Loucy (cell line): ENCODE results near the gene GALR2.

ENCODE experiments used
- H2AFZ ChIP-seq: fragments of 200-600 bp; sonication (generic); 2 replicates; pipeline ENCODE4 v1.6.0; 2016; ENCODE audit warnings: antibody characterized with exemption, mild to moderate bottlenecking, low read length, moderate library complexity
- H3F3A ChIP-seq: fragments of 200-600 bp; 2 replicates; pipeline ENCODE4 v1.6.0; 2016; ENCODE audit warnings: antibody characterized with exemption, low read depth, mild to moderate bottlenecking
- H3K27me3 ChIP-seq: fragments of 200-600 bp; sonication (generic); 2 replicates; pipeline ENCODE4 v1.6.1; 2014; ENCODE audit warnings: low read length, mild to moderate bottlenecking; ENCODE audit not compliant: insufficient read depth, poor library complexity, severe bottlenecking
- H3K36me3 ChIP-seq: fragments of 200-600 bp; sonication (generic); 2 replicates; pipeline ENCODE4 v1.6.1; 2016; ENCODE audit warnings: low read length; ENCODE audit not compliant: insufficient read depth
- H3K4me1 ChIP-seq: fragments of 200-600 bp; sonication (generic); 2 replicates; pipeline ENCODE4 v1.5.1; 2014; ENCODE audit warnings: low read length, mild to moderate bottlenecking; ENCODE audit not compliant: insufficient read depth, poor library complexity, severe bottlenecking
- H3K4me2 ChIP-seq: fragments of 200-600 bp; sonication (generic); 2 replicates; pipeline ENCODE4 v1.6.0; 2014; ENCODE audit warnings: antibody characterized with exemption, low read length, low read depth, mild to moderate bottlenecking; ENCODE audit not compliant: poor library complexity, severe bottlenecking
- H3K4me3 ChIP-seq: fragments of 200-600 bp; sonication (generic); 2 replicates; pipeline ENCODE4 v1.5.1; 2014; ENCODE audit warnings: low read length, mild to moderate bottlenecking, mixed read lengths; ENCODE audit not compliant: poor library complexity, severe bottlenecking
- H3K79me2 ChIP-seq: fragments of 200-600 bp; sonication (generic); 2 replicates; pipeline ENCODE4 v1.6.1; 2014; ENCODE audit warnings: low read length; ENCODE audit not compliant: insufficient read depth
- H3K9ac ChIP-seq: fragments of 200-600 bp; sonication (generic); 2 replicates; pipeline ENCODE4 v1.6.0; 2014; ENCODE audit warnings: mild to moderate bottlenecking, low read depth, low read length, moderate library complexity; ENCODE audit not compliant: poor library complexity, severe bottlenecking
- H3K9me2 ChIP-seq: fragments of 200-600 bp; sonication (generic); replicated peaks from 2 replicates; pipeline ENCODE4 v1.6.1; 2016; ENCODE audit warnings: low read depth, low read length, mixed read lengths
- H3K9me3 ChIP-seq: fragments of 200-600 bp; sonication (generic); 2 replicates; pipeline ENCODE4 v1.6.1; 2014; ENCODE audit warnings: mild to moderate bottlenecking, antibody characterized with exemption, low read length, low read depth; ENCODE audit not compliant: insufficient read depth
- H4K20me1 ChIP-seq: fragments of 200-600 bp; sonication (generic); 2 replicates; pipeline ENCODE4 v1.6.0; 2014; ENCODE audit warnings: antibody characterized with exemption, low read length, mild to moderate bottlenecking; ENCODE audit not compliant: insufficient read depth, poor library complexity, severe bottlenecking
- CTCF ChIP-seq: fragments of 200-600 bp; sonication (generic); conservative IDR thresholded peaks from 2 replicates; pipeline ENCODE4 v1.5.1; 2014; ENCODE audit warnings: mild to moderate bottlenecking, antibody characterized with exemption, low read length
- EZH2phosphoT487 ChIP-seq: fragments of 200-600 bp; IDR thresholded peaks from 2 replicates; pipeline ENCODE4 v1.6.1; 2018; ENCODE audit warnings: antibody characterized with exemption, mild to moderate bottlenecking, moderate library complexity, borderline replicate concordance

Gene GALR2

DNA sequence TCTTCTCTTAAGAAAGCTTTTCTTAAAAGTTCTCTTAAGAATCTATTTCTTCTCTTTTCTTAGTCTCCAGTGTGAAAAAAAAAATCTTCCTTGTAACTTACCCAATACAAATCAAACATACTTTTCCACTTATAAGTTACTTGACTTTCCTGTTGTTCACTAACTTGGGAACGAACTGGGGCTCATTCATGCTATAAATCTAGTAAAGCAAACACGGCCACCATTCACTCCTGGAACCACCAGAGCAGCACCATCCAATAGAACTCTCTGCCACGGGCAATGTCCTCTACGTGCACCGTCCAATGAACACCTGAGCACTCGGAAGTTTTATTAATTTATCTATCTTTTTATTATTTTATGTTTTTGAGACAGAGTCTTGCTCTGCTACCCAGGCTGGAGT, 23.0 kb upstream of the GALR2 start:
- no peak overlapping the region for H2AFZ ChIP-seq
- H3K9me2 ChIP-seq = no peaks in the 10 kb centered on the region
- H3K36me3 ChIP-seq = peaks cover 52% of the 10 kb centered on the region; the same call in 1 of the 2 replicates
- H3K27me3 ChIP-seq = no peaks in the 10 kb centered on the region
- H4K20me1 ChIP-seq = no peaks in the 10 kb centered on the region
- H3K9ac ChIP-seq = no peak overlapping the region
- no peaks in the 10 kb centered on the region for H3F3A ChIP-seq
- TF ChIP-seq EZH2phosphoT487 (no peak), CTCF (no peak)
- 0 out of 2 replicates have a peak, but pooled peaks cover 6% of the 10 kb centered on the region for H3K79me2 ChIP-seq
- no peak overlapping the region for H3K4me2 ChIP-seq
- no peaks in the 10 kb centered on the region for H3K9me3 ChIP-seq
- no peak overlapping the region for H3K4me3 ChIP-seq
- H3K4me1 ChIP-seq = no peaks in the 10 kb centered on the region

GRCh38 chr17:76053246-76054111, 21.1 kb upstream of the GALR2 start:
- H3K4me1 ChIP-seq = no peaks in the 10 kb centered on the region
- no peaks in the 10 kb centered on the region for H3K27me3 ChIP-seq
- 0 out of 2 replicates have a peak, but pooled peaks cover 6% of the 10 kb centered on the region for H3K79me2 ChIP-seq
- H3K9me3 ChIP-seq = no peaks in the 10 kb centered on the region
- no peak overlapping the region for H2AFZ ChIP-seq
- no peaks in the 10 kb centered on the region for H4K20me1 ChIP-seq
- H3K4me3 ChIP-seq = no peak overlapping the region
- H3F3A ChIP-seq = no peaks in the 10 kb centered on the region
- H3K9ac ChIP-seq = no peak overlapping the region
- H3K36me3 ChIP-seq = peaks cover 54% of the 10 kb centered on the region
- no peak overlapping the region for H3K4me2 ChIP-seq
- no peak for TF ChIP-seq CTCF
- no peak for TF ChIP-seq EZH2phosphoT487
- H3K9me2 ChIP-seq = no peaks in the 10 kb centered on the region

- Histone ChIP-seq H3K9me2 (no peaks in the 10 kb centered on the region), H3F3A (no peaks in the 10 kb centered on the region), H3K9ac (no peak overlapping the region), H2AFZ (no peak overlapping the region), H3K4me1 (no peaks in the 10 kb centered on the region), H3K4me3 (no peak overlapping the region), H4K20me1 (no peaks in the 10 kb centered on the region), H3K36me3 (peaks cover 54% of the 10 kb centered on the region), H3K27me3 (no peaks in the 10 kb centered on the region), H3K9me3 (no peaks in the 10 kb centered on the region), H3K79me2 (0 out of 2 replicates have a peak, but pooled peaks cover 6% of the 10 kb centered on the region), H3K4me2 (no peak overlapping the region)
- no peak for TF ChIP-seq CTCF
- TF ChIP-seq EZH2phosphoT487 = no peak
Observed at GRCh38 chr17:76054112-76054476, 20.5 kb upstream of the GALR2 start.
